ENCODE measurements around the gene COL23A1.
A peak's percentile ranks its signal among the peaks of the same experiment; 100 is the strongest.
"Not testable (repeated sequence)": the region's sequence is repeated elsewhere in the genome, so short reads cannot be mapped to it uniquely, and the experiment has no call there.

Gene COL23A1

GRCh38 chr5:178207917-178208280 is 382.3 kb downstream of the COL23A1 start:
- DNase-seq (ENCODE audit: low spot score) = no peak

GRCh38 chr5:178207183-178207916 is 382.8 kb downstream of the COL23A1 start:
- DNase-seq (ENCODE audit: low spot score) = no peak

GRCh38 chr5:178206166-178207101 is 383.8 kb downstream of the COL23A1 start:
- no peak for DNase-seq (ENCODE audit: low spot score)

- no peak for DNase-seq (ENCODE audit: low spot score)
These were observed 384.5 kb downstream of the COL23A1 start for GRCh38 chr5:178205749-178206047.

GRCh38 chr5:178204935-178205748 is 385.1 kb downstream of the COL23A1 start:
- DNase-seq (ENCODE audit: low spot score) = peak; percentile 34

GRCh38 chr5:178204182-178204934 is 385.8 kb downstream of the COL23A1 start, which contains the start of gene HNRNPAB:
HNRNPAB (plus strand) TSS chr5:178204533; CDS start chr5:178204838, 305 bp downstream.
- peak; percentile 95 for DNase-seq (ENCODE audit: low spot score)

GRCh38 chr5:178203670-178204181 is 386.5 kb downstream of the COL23A1 start:
- DNase-seq (ENCODE audit: low spot score) = no peak

- no peak for DNase-seq (ENCODE audit: low spot score)
These were observed 387.7 kb downstream of the COL23A1 start for GRCh38 chr5:178202541-178202940.

GRCh38 chr5:178201927-178202235 is 388.3 kb downstream of the COL23A1 start:
- no peak for DNase-seq (ENCODE audit: low spot score)

- DNase-seq (ENCODE audit: low spot score) = no peak
These were observed 388.8 kb downstream of the COL23A1 start for GRCh38 chr5:178201221-178201926.

- no peak for DNase-seq (ENCODE audit: low spot score)
These were observed 390.4 kb downstream of the COL23A1 start for GRCh38 chr5:178199581-178200434.

GRCh38 chr5:178198706-178199105 is 391.5 kb downstream of the COL23A1 start:
- DNase-seq (ENCODE audit: low spot score) = no peak

GRCh38 chr5:178198151-178198550 is 392.0 kb downstream of the COL23A1 start:
- DNase-seq (ENCODE audit: low spot score) = not testable (repeated sequence)

- no peak for DNase-seq (ENCODE audit: low spot score)
These were observed 393.2 kb downstream of the COL23A1 start for GRCh38 chr5:178196986-178197385.

- DNase-seq (ENCODE audit: low spot score) = no peak
These were observed 393.8 kb downstream of the COL23A1 start for GRCh38 chr5:178196281-178196812.

- no peak for DNase-seq (ENCODE audit: low spot score)
These were observed 396.2 kb downstream of the COL23A1 start for GRCh38 chr5:178194026-178194425.

- no peak for DNase-seq (ENCODE audit: low spot score)
These were observed 396.9 kb downstream of the COL23A1 start for GRCh38 chr5:178193251-178193809.

GRCh38 chr5:178192787-178193186 is 397.4 kb downstream of the COL23A1 start:
- no peak for DNase-seq (ENCODE audit: low spot score)

GRCh38 chr5:178192244-178192643 is 397.9 kb downstream of the COL23A1 start:
- DNase-seq (ENCODE audit: low spot score) = no peak
